NCI-H2196 (cell line): ENCODE measurements around the gene BIRC7.
"Not testable (repeated sequence)": the region's sequence is repeated elsewhere in the genome, so short reads cannot be mapped to it uniquely, and the experiment has no call there.

ENCODE experiments used
- DNase-seq: peaks from one replicate; lab custom pipeline; 2025; ENCODE audit not compliant: unreplicated experiment; lab: John Stamatoyannopoulos, UW

Gene BIRC7

GRCh38 chr20:63206878-63207277 is 28.8 kb upstream of the BIRC7 start:
- DNase-seq, result no peak

- DNase-seq, result no peak
Observed at GRCh38 chr20:63208346-63208909, 27.3 kb upstream of the BIRC7 start.

GRCh38 chr20:63210011-63210605 is 25.6 kb upstream of the BIRC7 start:
- no peak for DNase-seq

GRCh38 chr20:63212393-63212730 is 23.3 kb upstream of the BIRC7 start:
- no peak for DNase-seq

GRCh38 chr20:63212792-63213191 is 22.9 kb upstream of the BIRC7 start:
- DNase-seq, result no peak

- no peak for DNase-seq
Observed at GRCh38 chr20:63214514-63214913, 21.2 kb upstream of the BIRC7 start.

GRCh38 chr20:63215101-63216040 is 20.3 kb upstream of the BIRC7 start:
- DNase-seq, result peak; percentile 59

- DNase-seq, result peak; percentile 98
Observed at GRCh38 chr20:63216041-63216848, 19.5 kb upstream of the BIRC7 start, which contains the start of gene YTHDF1. YTHDF1 (minus strand) TSS chr20:63216131; CDS start chr20:63215892, 239 bp downstream.

GRCh38 chr20:63216849-63217471 is 18.7 kb upstream of the BIRC7 start:
- peak; percentile 30 for DNase-seq

- no peak for DNase-seq
Observed at GRCh38 chr20:63217706-63218105, 18.0 kb upstream of the BIRC7 start.

GRCh38 chr20:63218701-63219446 is 16.8 kb upstream of the BIRC7 start:
- DNase-seq, result no peak

- no peak for DNase-seq
Observed at GRCh38 chr20:63219447-63219821, 16.3 kb upstream of the BIRC7 start.

GRCh38 chr20:63219866-63220521 is 15.7 kb upstream of the BIRC7 start:
- no peak for DNase-seq

GRCh38 chr20:63220696-63221399 is 14.9 kb upstream of the BIRC7 start:
- no peak for DNase-seq

GRCh38 chr20:63221400-63222053 is 14.2 kb upstream of the BIRC7 start:
- DNase-seq, result not testable (repeated sequence)

- peak; percentile 12 for DNase-seq
Observed at GRCh38 chr20:63222541-63222940, 13.2 kb upstream of the BIRC7 start.

GRCh38 chr20:63223121-63223825 is 12.4 kb upstream of the BIRC7 start:
- peak; percentile 58 for DNase-seq

- DNase-seq, result no peak
Observed at GRCh38 chr20:63223826-63224207, 11.9 kb upstream of the BIRC7 start.
